H1 (cell line): ENCODE data around the gene C2orf81. TPM values are rescaled to one million over a fixed set of nuclear protein-coding genes. Genes with fewer than 3 reads are reported as not detected.

Experiments used
- CTCF ChIA-PET: fragments of 300-600 bp; sonication (Branson Sonifier 250); formaldehyde crosslinking; loops from one replicate; lab custom pipeline; 2021; ENCODE audit not compliant: partially characterized antibody; lab: Charles Lee
- POLR2A ChIA-PET: fragments of 300-600 bp; sonication (Branson Sonifier 250); formaldehyde crosslinking; loops from one replicate; lab custom pipeline; 2021; ENCODE audit warnings: inconsistent platforms; ENCODE audit not compliant: partially characterized antibody; lab: Charles Lee
- DNase-seq, 2 experiments: peaks; one replicate each; pipeline versions ENCODE4 v3.0.0 to v3.0.0-alpha.2; 2010 to 2022; ENCODE audit warnings: low spot score in 2 of 2, low read depth in 1 of 2, mixed read lengths in 1 of 2
- FAIRE-seq: peaks from 2 replicates; lab custom pipeline; 2011; peaks lifted over from hg19 to GRCh38; lab: Jason Lieb, UNC
- H2AFZ ChIP-seq: 2 replicates; pipeline ENCODE4 v1.8.1; 2012; ENCODE audit warnings: low read length, inconsistent platforms
- H2AK5ac ChIP-seq: 2 replicates; pipeline ENCODE4 v1.6.1; 2013; ENCODE audit warnings: low read depth, low read length
- H2BK120ac ChIP-seq: replicated peaks from 2 replicates; pipeline ENCODE3; 2013; ENCODE audit warnings: low read depth, low read length, inconsistent platforms
- H2BK12ac ChIP-seq: 2 replicates; pipeline ENCODE4 v1.6.1; 2013; ENCODE audit warnings: low read depth, low read length
- H2BK15ac ChIP-seq: 2 replicates; pipeline ENCODE4 v1.6.1; 2013; ENCODE audit warnings: low read length
- H2BK20ac ChIP-seq: 2 replicates; pipeline ENCODE4 v1.6.1; 2013; ENCODE audit warnings: low read length
- H2BK5ac ChIP-seq: 2 replicates; pipeline ENCODE4 v1.6.1; 2013; ENCODE audit warnings: low read depth, low read length
- H3K14ac ChIP-seq: 2 replicates; pipeline ENCODE4 v1.6.1; 2013; ENCODE audit warnings: inconsistent platforms; ENCODE audit not compliant: insufficient read length
- H3K18ac ChIP-seq: 2 replicates; pipeline ENCODE4 v1.6.1; 2013; ENCODE audit warnings: low read length; ENCODE audit errors: extremely low read depth
- H3K23ac ChIP-seq: 2 replicates; pipeline ENCODE4 v1.6.1; 2013; ENCODE audit warnings: inconsistent platforms; ENCODE audit not compliant: insufficient read length
- H3K23me2 ChIP-seq: 2 replicates; pipeline ENCODE4 v1.6.1; 2013; ENCODE audit warnings: low read depth, low read length
- H3K27ac ChIP-seq: 2 replicates; pipeline ENCODE4 v1.6.1; 2011; ENCODE audit warnings: low read depth, low read length, inconsistent platforms
- H3K27me3 ChIP-seq, 4 experiments: replicated peaks in 1 of 4; 1 replicate in 1 of 4; 2 replicates in 3 of 4; pipeline versions ENCODE4 v1.6.1 to v1.8.1; 2011 to 2013; ENCODE audit warnings: low read length in 3 of 4, mild to moderate bottlenecking in 3 of 4, inconsistent platforms in 2 of 4, mixed read lengths in 2 of 4, moderate library complexity in 1 of 4; ENCODE audit not compliant: control insufficient read depth in 3 of 4, insufficient read depth in 3 of 4; ENCODE audit errors: extremely low read depth in 1 of 4
- H3K36me3 ChIP-seq, 4 experiments: 2 replicates each; pipeline versions ENCODE4 v1.6.1 to v1.8.1; 2011 to 2013; ENCODE audit warnings: mild to moderate bottlenecking in 4 of 4, low read length in 3 of 4, moderate library complexity in 2 of 4, control low read depth in 1 of 4, inconsistent platforms in 1 of 4; ENCODE audit not compliant: insufficient read depth in 4 of 4, control insufficient read depth in 2 of 4
- H3K4ac ChIP-seq: replicated peaks from 2 replicates; pipeline ENCODE3; 2013; ENCODE audit warnings: low read length, low read depth, mixed read lengths, inconsistent platforms; ENCODE audit not compliant: insufficient read length
- H3K4me1 ChIP-seq, 4 experiments: replicated peaks in 1 of 4; 1 replicate in 1 of 4; 2 replicates in 3 of 4; pipeline versions ENCODE4 v1.6.1 to v1.8.1; 2011 to 2013; ENCODE audit warnings: low read length in 3 of 4, inconsistent platforms in 2 of 4, mixed read lengths in 1 of 4; ENCODE audit not compliant: insufficient read depth in 4 of 4, control insufficient read depth in 3 of 4
- H3K4me2 ChIP-seq, 2 experiments: 2 replicates each; pipeline versions ENCODE4 v1.6.1 to v1.8.1; 2011 to 2013; ENCODE audit warnings: low read depth in 2 of 2, low read length in 2 of 2, control low read depth in 1 of 2, inconsistent platforms in 1 of 2, mild to moderate bottlenecking in 1 of 2; ENCODE audit not compliant: insufficient read depth in 1 of 2
- H3K4me3 ChIP-seq, 4 experiments: fragments of 200-600, 300-600 bp in 1 of 4; sonication (generic), shearing (Covaris generic), sonication (Bioruptor Twin) in 1 of 4; 2 replicates each; pipeline versions ENCODE4 v1.5.1 to v1.8.1; 2011 to 2016; ENCODE audit warnings: low read length in 4 of 4, low read depth in 3 of 4, control low read depth in 2 of 4, inconsistent platforms in 2 of 4, mild to moderate bottlenecking in 2 of 4, mixed read lengths in 1 of 4, moderate library complexity in 1 of 4; ENCODE audit not compliant: insufficient read depth in 2 of 4; ENCODE audit errors: extremely low read depth in 1 of 4
- H3K56ac ChIP-seq: replicated peaks from 2 replicates; pipeline ENCODE3; 2013; ENCODE audit warnings: low read depth, mild to moderate bottlenecking, mixed read lengths, low read length, inconsistent platforms; ENCODE audit not compliant: insufficient read length
- H3K79me1 ChIP-seq: 2 replicates; pipeline ENCODE4 v1.6.1; 2013; ENCODE audit warnings: low read depth, low read length, control low read depth
- H3K79me2 ChIP-seq, 2 experiments: 2 replicates each; pipeline versions ENCODE4 v1.6.1 to v1.8.1; 2012 to 2013; ENCODE audit warnings: low read length in 2 of 2, mild to moderate bottlenecking in 2 of 2, inconsistent platforms in 1 of 2; ENCODE audit not compliant: insufficient read depth in 2 of 2, control insufficient read depth in 1 of 2
- H3K9ac ChIP-seq, 4 experiments: replicated peaks in 1 of 4; 1 replicate in 1 of 4; 2 replicates in 3 of 4; pipeline versions ENCODE4 v1.6.1 to v1.8.1; 2011 to 2013; ENCODE audit warnings: low read depth in 3 of 4, low read length in 3 of 4, control low read depth in 2 of 4, mild to moderate bottlenecking in 2 of 4, moderate library complexity in 2 of 4, inconsistent platforms in 1 of 4; ENCODE audit errors: extremely low read depth in 1 of 4
- H3K9me3 ChIP-seq, 2 experiments: 2 replicates each; pipeline versions ENCODE4 v1.6.1 to v1.8.1; 2012 to 2013; ENCODE audit warnings: mild to moderate bottlenecking in 2 of 2, moderate library complexity in 2 of 2, control low read depth in 1 of 2, inconsistent platforms in 1 of 2, low read depth in 1 of 2, low read length in 1 of 2, mixed read lengths in 1 of 2; ENCODE audit not compliant: insufficient read depth in 2 of 2
- H4K20me1 ChIP-seq, 2 experiments: replicated peaks in 1 of 2; 2 replicates each; pipeline versions ENCODE3 to v1.8.1; 2011 to 2013; ENCODE audit warnings: inconsistent platforms in 2 of 2, low read length in 2 of 2, mild to moderate bottlenecking in 1 of 2; ENCODE audit not compliant: insufficient read depth in 2 of 2, control insufficient read depth in 1 of 2
- H4K5ac ChIP-seq: 2 replicates; pipeline ENCODE4 v1.6.1; 2013; ENCODE audit warnings: low read length, low read depth, mixed read lengths, inconsistent platforms; ENCODE audit not compliant: insufficient read length
- H4K8ac ChIP-seq: 2 replicates; pipeline ENCODE4 v1.8.0; 2013; ENCODE audit warnings: mild to moderate bottlenecking, moderate library complexity, low read length, inconsistent platforms; ENCODE audit not compliant: insufficient read depth; ENCODE audit errors: extremely low read depth
- H4K91ac ChIP-seq: replicated peaks from 2 replicates; pipeline ENCODE3; 2013; ENCODE audit warnings: low read length, mixed read lengths, inconsistent platforms; ENCODE audit not compliant: insufficient read length
- CBX8 ChIP-seq: fragments of 300-800, 300-1000 bp; sonication (generic); IDR thresholded peaks from 2 replicates; pipeline ENCODE4 v1.7.1; 2016; ENCODE audit warnings: low read depth, low read length, borderline replicate concordance
- CREB1 ChIP-seq: IDR thresholded peaks from 2 replicates; pipeline ENCODE4 v1.6.1; 2012; ENCODE audit warnings: inconsistent platforms
- FOSL1 ChIP-seq: IDR thresholded peaks from 2 replicates; pipeline ENCODE4 v1.6.1; 2011; ENCODE audit warnings: mild to moderate bottlenecking, low read depth, low read length, moderate library complexity; ENCODE audit not compliant: insufficient read depth
- GABPA ChIP-seq: IDR thresholded peaks from 2 replicates; pipeline ENCODE4 v1.6.1; 2011; ENCODE audit warnings: mild to moderate bottlenecking, low read length, moderate library complexity, borderline replicate concordance; ENCODE audit not compliant: insufficient read depth
- GTF2F1 ChIP-seq: IDR thresholded peaks from 2 replicates; pipeline ENCODE4 v1.6.1; 2012; ENCODE audit warnings: low read depth, low read length, improper control_type of control experiment, borderline replicate concordance
- HDAC6 ChIP-seq: IDR thresholded peaks from one replicate; pipeline ENCODE4 v1.7.1; 2012; ENCODE audit warnings: low read depth, mild to moderate bottlenecking, inconsistent platforms, low read length, moderate library complexity
- KDM4A ChIP-seq: IDR thresholded peaks from one replicate; pipeline ENCODE4 v1.7.1; 2012; ENCODE audit warnings: low read depth, mild to moderate bottlenecking, moderate library complexity, low read length, inconsistent platforms; ENCODE audit not compliant: severe bottlenecking
- KDM5A ChIP-seq: fragments of 200-600 bp; IDR thresholded peaks from 2 replicates; pipeline ENCODE4 v1.7.1; 2012; ENCODE audit warnings: mild to moderate bottlenecking, low read length, inconsistent platforms, mixed read lengths
- MAFK ChIP-seq: IDR thresholded peaks from 2 replicates; pipeline ENCODE4 v1.6.1; 2012; ENCODE audit warnings: low read depth, mild to moderate bottlenecking, improper control_type of control experiment, low read length
- NANOG ChIP-seq: IDR thresholded peaks from 2 replicates; pipeline ENCODE4 v1.6.1; 2011; ENCODE audit warnings: low read length, low read depth, mild to moderate bottlenecking, inconsistent platforms; ENCODE audit not compliant: insufficient read depth, poor library complexity, severe bottlenecking
- RXRA ChIP-seq: IDR thresholded peaks from 2 replicates; pipeline ENCODE4 v1.6.1; 2011; ENCODE audit warnings: low read depth, mild to moderate bottlenecking, low read length, moderate library complexity; ENCODE audit not compliant: insufficient read depth
- SIRT6 ChIP-seq: IDR thresholded peaks from one replicate; pipeline ENCODE4 v1.7.1; 2012; ENCODE audit warnings: low read length, inconsistent platforms
- SP4 ChIP-seq: IDR thresholded peaks from 2 replicates; pipeline ENCODE4 v1.6.1; 2012; ENCODE audit warnings: low read length, inconsistent platforms
- TAF1 ChIP-seq: IDR thresholded peaks from 2 replicates; pipeline ENCODE4 v1.6.1; 2011; ENCODE audit warnings: mild to moderate bottlenecking, low read depth, low read length
- WGBS, 2 experiments: shearing (Covaris generic) in 1 of 2; methylation state at CpG; one replicate each; pipeline versions ENCODE4 v1.1.6 to v1.1.7; 2013 to 2015; ENCODE audit warnings: low lambda C conversion rate in 2 of 2, mixed read lengths in 2 of 2, inconsistent platforms in 1 of 2, low coverage in 1 of 2, missing lambda C conversion rate in 1 of 2; ENCODE audit not compliant: insufficient replicate concordance in 2 of 2, insufficient coverage in 1 of 2, insufficient read length in 1 of 2; ENCODE audit errors: extremely low coverage in 1 of 2, missing lambda C conversion rate in 1 of 2; 5-methylcytosine and 5-hydroxymethylcytosine counted together
- polyA plus RNA-seq, 7 experiments: library from polyadenylated mRNA; depleted of rRNA in 3 of 7; stranded (reverse) in 5 of 7; unstranded in 2 of 7; fragments of >200 nt in 5 of 7; fragments of 200-250 nt in 2 of 7; gene quantifications; 1 replicate in 5 of 7; 2 replicates in 1 of 7; 4 replicates in 1 of 7; pipeline versions ENCODE4 v1.2.1 to v1.2.3, GENCODE V29; 2011 to 2013; ENCODE audit warnings: missing spikeins in 2 of 7, mixed read lengths in 2 of 7
- total RNA-seq: library from RNA; stranded (reverse); fragmentation: NEBNext Ultra II Directional; extraction: Animal tissue kit (Norgen Biotek cat#: 25700); gene quantifications from 2 replicates; pipeline ENCODE4 v1.2.1, GENCODE V29; 2021
- TF ChIP-seq, protein P1 (sequence below): IDR thresholded peaks from 2 replicates; pipeline ENCODE4 v1.6.1; 2012; ENCODE audit warnings: inconsistent platforms

C2orf81 gene
- total and polyA plus RNA-seq, 2 of the 8 experiments (the other 6 are each of a cell fraction or from before 2014, with no cell fraction given) = 1.6 to 3.3 TPM

DNA sequence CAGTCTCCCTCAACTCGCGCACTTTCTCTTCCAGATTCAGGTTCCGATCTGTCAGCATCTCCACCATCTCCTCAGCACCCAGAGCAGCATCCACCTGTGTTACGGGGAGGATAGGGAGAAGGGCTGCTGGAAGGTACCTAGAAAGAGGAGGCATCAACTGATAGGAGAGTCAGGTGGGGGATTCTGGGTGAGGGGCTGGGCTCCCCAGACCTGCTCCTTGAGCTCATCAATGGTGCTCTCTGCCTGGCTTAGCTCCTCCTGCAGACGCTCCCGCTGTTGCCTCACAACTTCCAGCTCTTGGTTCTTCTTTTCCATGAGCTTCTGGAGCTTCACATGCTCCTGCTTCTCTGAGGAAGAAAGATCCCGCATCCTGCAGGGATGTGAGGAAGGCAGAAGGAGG lies 51.4 kb downstream of the C2orf81 start:
- Histone ChIP-seq H2AFZ (no peak overlapping the region), H2BK5ac (no peak overlapping the region), H2BK12ac (no peak overlapping the region), H3K4me3 (no peak overlapping the region), H3K27ac (no peak overlapping the region), H2BK20ac (no peak overlapping the region), H3K4ac (no peak overlapping the region), H3K79me1 (peaks cover 17% of the 10 kb centered on the region), H3K23me2 (peaks cover 5% of the 10 kb centered on the region), H3K27me3 (no peaks in the 10 kb centered on the region), H4K8ac (no peak overlapping the region), H4K20me1 (peaks cover 3 to 17% of the 10 kb centered on the region in 2 experiments), H3K79me2 (peaks cover 0 to 20% of the 10 kb centered on the region in 2 experiments; a peak in 1 of 4 replicates), H3K36me3 (peaks cover 47 to 64% (median 61%) of the 10 kb centered on the region in 4 experiments), H3K4me2 (no peak overlapping the region), H3K9ac (no peak overlapping the region), H3K4me1 (peaks cover 9 to 19% (median 12%) of the 10 kb centered on the region in 4 experiments), H4K5ac (no peak overlapping the region), H2AK5ac (no peak overlapping the region), H2BK120ac (no peak overlapping the region), H3K14ac (no peak overlapping the region), H3K9me3 (no peaks in the 10 kb centered on the region), H4K91ac (no peak overlapping the region), H3K23ac (no peak overlapping the region), H3K18ac (no peak overlapping the region), H3K56ac (no peak overlapping the region), H2BK15ac (no peak overlapping the region)
- ChIA-PET CTCF (interaction anchor here (0.9 to 3.5 kb wide), 5 partner anchors 9 to 34 kb away, joined by 4 to 17 read pairs (median 7); no protein-coding TSS in a partner anchor), POLR2A (interaction anchor here (0.6 to 4.0 kb wide), 4 partner anchors 8 to 18 kb away, joined by 3 to 18 read pairs (median 5); no protein-coding TSS in a partner anchor)
- no peak for FAIRE-seq
- 92% methylated on average over 7 of the region's 7 CpGs; no CpG with 5 or more reads in 1 of the 2 experiments for WGBS, 2 experiments
- DNase-seq = no peak
- no peak for TF ChIP-seq CBX8
- no peak for TF ChIP-seq FOSL1
- TF ChIP-seq GTF2F1 = no peak
- TF ChIP-seq KDM4A = no peak
- TF ChIP-seq, protein P1, sequence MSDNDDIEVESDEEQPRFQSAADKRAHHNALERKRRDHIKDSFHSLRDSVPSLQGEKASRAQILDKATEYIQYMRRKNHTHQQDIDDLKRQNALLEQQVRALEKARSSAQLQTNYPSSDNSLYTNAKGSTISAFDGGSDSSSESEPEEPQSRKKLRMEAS = no peak
- TF ChIP-seq HDAC6 = no peak
- TF ChIP-seq KDM5A = no peak
- TF ChIP-seq RXRA = no peak
- no peak for TF ChIP-seq TAF1
- TF ChIP-seq CREB1 = no peak
- no peak for TF ChIP-seq MAFK
- no peak for TF ChIP-seq NANOG
- TF ChIP-seq GABPA = no peak
- TF ChIP-seq SIRT6 = no peak
- no peak for TF ChIP-seq SP4
